HepG2 (cell line): ENCODE measurements around the gene FUT8. TPM values are rescaled to one million over a fixed set of nuclear protein-coding genes. Genes with fewer than 3 reads are reported as not detected.

Source experiments
- BCLAF1 ChIP-seq: fragments of 450-650 bp; IDR thresholded peaks from 2 replicates; pipeline ENCODE4 v1.6.1; 2017; ENCODE audit warnings: mild to moderate bottlenecking
- CREBL2 ChIP-seq: sonication (generic); formaldehyde crosslinking; IDR thresholded peaks from 2 replicates; pipeline ENCODE4 v1.8.1; 2023; ENCODE audit warnings: missing genetic modification reagents, mild to moderate bottlenecking, borderline replicate concordance
- ELF1 ChIP-seq: sonication (generic); formaldehyde crosslinking; IDR thresholded peaks from 2 replicates; pipeline ENCODE4 v1.4.0; 2020; ENCODE audit warnings: missing genetic modification reagents
- HDAC2 ChIP-seq: sonication (generic); formaldehyde crosslinking; IDR thresholded peaks from 2 replicates; pipeline ENCODE4 v1.4.0; 2020; ENCODE audit warnings: missing genetic modification reagents
- HNF4G ChIP-seq, 2 experiments: sonication (generic) in 1 of 2; formaldehyde crosslinking in 1 of 2; IDR thresholded peaks; 2 replicates each; pipeline versions ENCODE4 v1.4.0 to v1.6.1; 2011 to 2020; ENCODE audit warnings: borderline replicate concordance in 2 of 2, low read depth in 2 of 2, mild to moderate bottlenecking in 2 of 2, low read length in 1 of 2, missing genetic modification reagents in 1 of 2, moderate library complexity in 1 of 2
- KLF9 ChIP-seq: IDR thresholded peaks from 2 replicates; pipeline ENCODE4 v1.6.1; 2016; ENCODE audit warnings: low read depth
- LBX2 ChIP-seq: sonication (generic); formaldehyde crosslinking; IDR thresholded peaks from 2 replicates; pipeline ENCODE4 v1.5.0; 2020; ENCODE audit warnings: missing genetic modification reagents, mild to moderate bottlenecking, borderline replicate concordance
- NR2F1 ChIP-seq, 2 experiments: fragments of 450-650 bp in 1 of 2; formaldehyde crosslinking in 1 of 2; IDR thresholded peaks; 2 replicates each; pipeline versions ENCODE4 v1.5.0 to v1.6.1; 2016 to 2020; ENCODE audit warnings: mild to moderate bottlenecking in 1 of 2, missing compliant biosample characterization in 1 of 2, missing genetic modification reagents in 1 of 2, moderate library complexity in 1 of 2
- YEATS2 ChIP-seq: sonication (generic); formaldehyde crosslinking; IDR thresholded peaks from 2 replicates; pipeline ENCODE4 v1.4.0; 2020; ENCODE audit warnings: missing genetic modification reagents, borderline replicate concordance
- ZFYVE20 ChIP-seq: sonication (generic); formaldehyde crosslinking; IDR thresholded peaks from 2 replicates; pipeline ENCODE4 v1.8.0; 2023; ENCODE audit warnings: low read depth, mild to moderate bottlenecking, moderate library complexity, missing genetic modification reagents, borderline replicate concordance
- ZKSCAN8 ChIP-seq: IDR thresholded peaks from 2 replicates; pipeline ENCODE4 v1.6.1; 2016; ENCODE audit warnings: borderline replicate concordance, missing genetic modification reagents, missing compliant biosample characterization
- ZNF10 ChIP-seq: sonication (generic); formaldehyde crosslinking; IDR thresholded peaks from 2 replicates; pipeline ENCODE4 v1.4.0; 2020; ENCODE audit warnings: mild to moderate bottlenecking, low read depth, missing genetic modification reagents, borderline replicate concordance
- ZNF281 ChIP-seq: sonication (generic); formaldehyde crosslinking; IDR thresholded peaks from 2 replicates; pipeline ENCODE4 v1.4.0; 2020; ENCODE audit warnings: missing genetic modification reagents, borderline replicate concordance
- ZNF747 ChIP-seq: sonication (generic); formaldehyde crosslinking; IDR thresholded peaks from 2 replicates; pipeline ENCODE4 v1.8.1; 2023; ENCODE audit warnings: missing genetic modification reagents, mild to moderate bottlenecking, borderline replicate concordance
- ZSCAN29 ChIP-seq: sonication (generic); formaldehyde crosslinking; conservative IDR thresholded peaks from 2 replicates; pipeline ENCODE4 v1.4.0; 2020; ENCODE audit warnings: mild to moderate bottlenecking, missing genetic modification reagents
- polyA plus RNA-seq, 8 experiments: library from polyadenylated mRNA; depleted of rRNA in 3 of 8; stranded (reverse) in 7 of 8; unstranded in 1 of 8; fragments of >200 nt; fragmentation: Illumina TruSeq in 4 of 8; extraction: Trizol in 4 of 8; gene quantifications; 2 replicates each; pipeline versions ENCODE4 v1.2.1 to v1.2.3, GENCODE V29; 2011 to 2016; ENCODE audit warnings: low read depth in 4 of 8, missing spikeins in 1 of 8, mixed read lengths in 1 of 8; ENCODE audit not compliant: insufficient read depth in 1 of 8
- total RNA-seq, 5 experiments: library from RNA; depleted of rRNA; stranded (reverse); fragments of >200 nt; fragmentation: Illumina TruSeq; extraction: Trizol; gene quantifications; 2 replicates each; pipeline ENCODE4 v1.2.3, GENCODE V29; 2016; ENCODE audit warnings: low read depth in 1 of 5
- TF ChIP-seq, protein P1 (sequence below): sonication (generic); formaldehyde crosslinking; IDR thresholded peaks from 2 replicates; pipeline ENCODE4 v1.4.0; 2020; ENCODE audit warnings: mild to moderate bottlenecking, missing genetic modification reagents

FUT8 gene
- total and polyA plus RNA-seq, 2 of the 13 experiments (the other 11 are each of a cell fraction or from before 2014, with no cell fraction given): 9.3 to 17.5 TPM

DNA sequence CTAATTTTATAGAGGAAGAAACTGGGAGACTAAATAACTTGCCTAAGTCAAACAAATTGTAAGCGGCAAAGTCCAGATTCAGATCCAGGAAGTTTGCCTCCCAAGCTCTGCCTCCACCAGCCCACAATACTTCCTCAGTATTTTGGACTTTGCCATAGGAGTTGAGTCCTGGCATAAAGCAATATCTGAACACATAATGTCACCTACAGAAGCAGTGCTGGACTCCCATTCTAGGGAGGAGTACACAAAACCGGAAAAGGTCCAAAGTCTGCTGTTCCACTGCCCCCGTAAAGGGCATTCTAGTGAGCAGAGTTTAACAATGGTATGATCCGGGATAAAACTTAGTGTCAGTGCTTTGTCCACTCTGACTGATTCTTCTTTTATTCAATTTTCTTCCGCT, 340.5 kb downstream of the FUT8 start (continued):
- TF ChIP-seq CREBL2 (CRISPR knock-in tag) (no peak), ZFYVE20 (CRISPR knock-in tag) (no peak), HNF4G (IDR thresholded peaks at IDR 0.05; ENCODE audit: borderline replicate concordance, low read depth, low read length) (peak; percentile 92), HNF4G (CRISPR knock-in tag; IDR thresholded peaks at IDR 0.05; ENCODE audit: borderline replicate concordance, low read depth) (peak; percentile 84; the same call in 1 of the 2 replicates), ZNF747 (CRISPR knock-in tag) (no peak), ZNF10 (CRISPR knock-in tag) (no peak), NR2F1 (CRISPR knock-in tag; IDR thresholded peaks at IDR 0.05) (no peak), ZKSCAN8 (0 out of 2 replicates have a peak, but pooled peaks have one; percentile 38), ZSCAN29 (CRISPR knock-in tag) (no peak), HDAC2 (peak; percentile 55; the same call in 1 of the 2 replicates), BCLAF1 (no peak), ELF1 (CRISPR knock-in tag) (peak; percentile 68), ZNF281 (no peak), YEATS2 (CRISPR knock-in tag) (no peak), LBX2 (CRISPR knock-in tag) (no peak), KLF9 (no peak)
- TF ChIP-seq, protein P1, sequence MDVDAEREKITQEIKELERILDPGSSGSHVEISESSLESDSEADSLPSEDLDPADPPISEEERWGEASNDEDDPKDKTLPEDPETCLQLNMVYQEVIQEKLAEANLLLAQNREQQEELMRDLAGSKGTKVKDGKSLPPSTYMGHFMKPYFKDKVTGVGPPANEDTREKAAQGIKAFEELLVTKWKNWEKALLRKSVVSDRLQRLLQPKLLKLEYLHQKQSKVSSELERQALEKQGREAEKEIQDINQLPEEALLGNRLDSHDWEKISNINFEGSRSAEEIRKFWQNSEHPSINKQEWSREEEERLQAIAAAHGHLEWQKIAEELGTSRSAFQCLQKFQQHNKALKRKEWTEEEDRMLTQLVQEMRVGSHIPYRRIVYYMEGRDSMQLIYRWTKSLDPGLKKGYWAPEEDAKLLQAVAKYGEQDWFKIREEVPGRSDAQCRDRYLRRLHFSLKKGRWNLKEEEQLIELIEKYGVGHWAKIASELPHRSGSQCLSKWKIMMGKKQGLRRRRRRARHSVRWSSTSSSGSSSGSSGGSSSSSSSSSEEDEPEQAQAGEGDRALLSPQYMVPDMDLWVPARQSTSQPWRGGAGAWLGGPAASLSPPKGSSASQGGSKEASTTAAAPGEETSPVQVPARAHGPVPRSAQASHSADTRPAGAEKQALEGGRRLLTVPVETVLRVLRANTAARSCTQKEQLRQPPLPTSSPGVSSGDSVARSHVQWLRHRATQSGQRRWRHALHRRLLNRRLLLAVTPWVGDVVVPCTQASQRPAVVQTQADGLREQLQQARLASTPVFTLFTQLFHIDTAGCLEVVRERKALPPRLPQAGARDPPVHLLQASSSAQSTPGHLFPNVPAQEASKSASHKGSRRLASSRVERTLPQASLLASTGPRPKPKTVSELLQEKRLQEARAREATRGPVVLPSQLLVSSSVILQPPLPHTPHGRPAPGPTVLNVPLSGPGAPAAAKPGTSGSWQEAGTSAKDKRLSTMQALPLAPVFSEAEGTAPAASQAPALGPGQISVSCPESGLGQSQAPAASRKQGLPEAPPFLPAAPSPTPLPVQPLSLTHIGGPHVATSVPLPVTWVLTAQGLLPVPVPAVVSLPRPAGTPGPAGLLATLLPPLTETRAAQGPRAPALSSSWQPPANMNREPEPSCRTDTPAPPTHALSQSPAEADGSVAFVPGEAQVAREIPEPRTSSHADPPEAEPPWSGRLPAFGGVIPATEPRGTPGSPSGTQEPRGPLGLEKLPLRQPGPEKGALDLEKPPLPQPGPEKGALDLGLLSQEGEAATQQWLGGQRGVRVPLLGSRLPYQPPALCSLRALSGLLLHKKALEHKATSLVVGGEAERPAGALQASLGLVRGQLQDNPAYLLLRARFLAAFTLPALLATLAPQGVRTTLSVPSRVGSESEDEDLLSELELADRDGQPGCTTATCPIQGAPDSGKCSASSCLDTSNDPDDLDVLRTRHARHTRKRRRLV: no peak
